Measurements from ENCODE around the gene GCN1. TPM values are rescaled to one million over a fixed set of nuclear protein-coding genes. Genes with fewer than 3 reads are reported as not detected.
"Not testable (repeated sequence)": the region's sequence is repeated elsewhere in the genome, so short reads cannot be mapped to it uniquely, and the experiment has no call there.

Gene GCN1
- total RNA-seq, 1 experiment from 2014 or later: 47.4 TPM

GRCh38 chr12:120196817-120197541, 2.5 kb upstream of the GCN1 start:
- H3K4me1 ChIP-seq (replicated peaks): peaks cover 46% of the 10 kb centered on the region
- not testable (repeated sequence) for H3K4me3 ChIP-seq; DNase-seq (ENCODE audit: low read depth in 1 of 2, low spot score in 2 of 2); H3K9me3 ChIP-seq (replicated peaks); H3K27me3 ChIP-seq (replicated peaks); H3K27ac ChIP-seq
- peaks cover 73% of the 10 kb centered on the region for H3K36me3 ChIP-seq

GRCh38 chr12:120196363-120196762, 1.8 kb upstream of the GCN1 start:
- Histone ChIP-seq H3K4me3 (no peak overlapping the region), H3K36me3 (peaks cover 75% of the 10 kb centered on the region)
- no peak for DNase-seq (ENCODE audit: low read depth in 1 of 2, low spot score in 2 of 2)

GRCh38 chr12:120194226-120194533, 335 bp downstream of the GCN1 start:
- peak overlapping the region; percentile 55; the same call in 1 of the 2 replicates for H3K27ac ChIP-seq
- H3K4me1 ChIP-seq (replicated peaks): peaks cover 39% of the 10 kb centered on the region
- peaks cover 65% of the 10 kb centered on the region for H3K36me3 ChIP-seq
- no peaks in the 10 kb centered on the region for H3K9me3 ChIP-seq (replicated peaks)
- H3K27me3 ChIP-seq (replicated peaks): no peaks in the 10 kb centered on the region
- DNase-seq (ENCODE audit: low read depth in 1 of 2, low spot score in 2 of 2): no peak
- H3K4me3 ChIP-seq: peak overlapping the region; percentile 75

More at GRCh38 chr12:120196363-120196762, 1.8 kb upstream of the GCN1 start:
- Histone ChIP-seq H3K4me1 (replicated peaks) (peaks cover 46% of the 10 kb centered on the region), H3K9me3 (replicated peaks) (no peaks in the 10 kb centered on the region), H3K27me3 (replicated peaks) (no peaks in the 10 kb centered on the region), H3K27ac (no peak overlapping the region)

- not testable (repeated sequence) for H3K27me3 ChIP-seq (replicated peaks); H3K27ac ChIP-seq; H3K9me3 ChIP-seq (replicated peaks); DNase-seq (ENCODE audit: low read depth in 1 of 2, low spot score in 2 of 2)
- Histone ChIP-seq H3K4me3 (peak overlapping the region; percentile 75), H3K36me3 (peaks cover 63% of the 10 kb centered on the region), H3K4me1 (replicated peaks) (peaks cover 31% of the 10 kb centered on the region)
These were observed 1.2 kb downstream of the GCN1 start for GRCh38 chr12:120193286-120193685.

GRCh38 chr12:120190985-120191480, 3.5 kb downstream of the GCN1 start:
- Histone ChIP-seq H3K4me3 (no peak overlapping the region), H3K4me1 (replicated peaks) (peaks cover 22% of the 10 kb centered on the region), H3K36me3 (peaks cover 61% of the 10 kb centered on the region), H3K9me3 (replicated peaks) (no peaks in the 10 kb centered on the region), H3K27ac (no peak overlapping the region), H3K27me3 (replicated peaks) (no peaks in the 10 kb centered on the region)
- no peak for DNase-seq (ENCODE audit: low read depth in 1 of 2, low spot score in 2 of 2)

- no peak for DNase-seq (ENCODE audit: low read depth in 1 of 2, low spot score in 2 of 2)
- Histone ChIP-seq H3K36me3 (peaks cover 61% of the 10 kb centered on the region), H3K4me3 (no peak overlapping the region), H3K4me1 (replicated peaks) (peaks cover 15% of the 10 kb centered on the region), H3K27ac (no peak overlapping the region), H3K27me3 (replicated peaks) (no peaks in the 10 kb centered on the region), H3K9me3 (replicated peaks) (no peaks in the 10 kb centered on the region)
These were observed 4.1 kb downstream of the GCN1 start for GRCh38 chr12:120190386-120190785.

- H3K27ac ChIP-seq: no peak overlapping the region
- H3K27me3 ChIP-seq (replicated peaks): no peaks in the 10 kb centered on the region
- no peak for DNase-seq (ENCODE audit: low read depth in 1 of 2, low spot score in 2 of 2)
- H3K9me3 ChIP-seq (replicated peaks): no peaks in the 10 kb centered on the region
- no peaks in the 10 kb centered on the region for H3K4me1 ChIP-seq (replicated peaks)
- no peak overlapping the region for H3K4me3 ChIP-seq
- H3K36me3 ChIP-seq: peaks cover 73% of the 10 kb centered on the region
These were observed 7.9 kb downstream of the GCN1 start for GRCh38 chr12:120186654-120187053.

- Histone ChIP-seq H3K9me3 (replicated peaks) (no peaks in the 10 kb centered on the region), H3K4me3 (no peak overlapping the region), H3K27ac (no peak overlapping the region), H3K36me3 (peaks cover 85% of the 10 kb centered on the region), H3K27me3 (replicated peaks) (no peaks in the 10 kb centered on the region), H3K4me1 (replicated peaks) (no peaks in the 10 kb centered on the region)
- DNase-seq (ENCODE audit: low read depth in 1 of 2, low spot score in 2 of 2): no peak
These were observed 11.3 kb downstream of the GCN1 start for GRCh38 chr12:120183211-120183631.

- DNase-seq (ENCODE audit: low read depth in 1 of 2, low spot score in 2 of 2): no peak
- no peak overlapping the region for H3K27ac ChIP-seq
- peaks cover 85% of the 10 kb centered on the region for H3K36me3 ChIP-seq
- no peaks in the 10 kb centered on the region for H3K27me3 ChIP-seq (replicated peaks)
- H3K4me1 ChIP-seq (replicated peaks): no peaks in the 10 kb centered on the region
- no peak overlapping the region for H3K4me3 ChIP-seq
- no peaks in the 10 kb centered on the region for H3K9me3 ChIP-seq (replicated peaks)
These were observed 12.4 kb downstream of the GCN1 start for GRCh38 chr12:120181991-120182631.

- no peak overlapping the region for H3K4me3 ChIP-seq
- H3K4me1 ChIP-seq (replicated peaks): no peaks in the 10 kb centered on the region
- no peaks in the 10 kb centered on the region for H3K9me3 ChIP-seq (replicated peaks)
- H3K36me3 ChIP-seq: peaks cover 87% of the 10 kb centered on the region
- no peak overlapping the region for H3K27ac ChIP-seq
- no peaks in the 10 kb centered on the region for H3K27me3 ChIP-seq (replicated peaks)
- DNase-seq (ENCODE audit: low read depth in 1 of 2, low spot score in 2 of 2): no peak
These were observed 13.5 kb downstream of the GCN1 start for GRCh38 chr12:120180975-120181374.

GRCh38 chr12:120175537-120175936, 19.0 kb downstream of the GCN1 start:
- H3K9me3 ChIP-seq (replicated peaks): no peaks in the 10 kb centered on the region
- no peak overlapping the region for H3K4me3 ChIP-seq
- no peak for DNase-seq (ENCODE audit: low read depth in 1 of 2, low spot score in 2 of 2)
- no peaks in the 10 kb centered on the region for H3K4me1 ChIP-seq (replicated peaks)
- no peaks in the 10 kb centered on the region for H3K27me3 ChIP-seq (replicated peaks)
- H3K36me3 ChIP-seq: peaks cover 96% of the 10 kb centered on the region
- no peak overlapping the region for H3K27ac ChIP-seq

- H3K36me3 ChIP-seq: peaks cover 96% of the 10 kb centered on the region
- no peak for DNase-seq (ENCODE audit: low read depth in 1 of 2, low spot score in 2 of 2)
- H3K27ac ChIP-seq: no peak overlapping the region
- no peaks in the 10 kb centered on the region for H3K9me3 ChIP-seq (replicated peaks)
- no peaks in the 10 kb centered on the region for H3K27me3 ChIP-seq (replicated peaks)
- H3K4me3 ChIP-seq: no peak overlapping the region
- no peaks in the 10 kb centered on the region for H3K4me1 ChIP-seq (replicated peaks)
These were observed 19.5 kb downstream of the GCN1 start for GRCh38 chr12:120175062-120175461.

- DNase-seq (ENCODE audit: low read depth in 1 of 2, low spot score in 2 of 2): no peak
- H3K4me3 ChIP-seq: no peak overlapping the region
- no peaks in the 10 kb centered on the region for H3K4me1 ChIP-seq (replicated peaks)
- no peaks in the 10 kb centered on the region for H3K27me3 ChIP-seq (replicated peaks)
- no peak overlapping the region for H3K27ac ChIP-seq
- peaks cover 90% of the 10 kb centered on the region for H3K36me3 ChIP-seq
- no peaks in the 10 kb centered on the region for H3K9me3 ChIP-seq (replicated peaks)
These were observed 22.5 kb downstream of the GCN1 start for GRCh38 chr12:120172053-120172452.

GRCh38 chr12:120170631-120171030, 23.9 kb downstream of the GCN1 start:
- no peaks in the 10 kb centered on the region for H3K27me3 ChIP-seq (replicated peaks)

More at GRCh38 chr12:120170631-120171030, 23.9 kb downstream of the GCN1 start:
- no peaks in the 10 kb centered on the region for H3K4me1 ChIP-seq (replicated peaks)
- H3K27ac ChIP-seq: no peak overlapping the region
- no peak for DNase-seq (ENCODE audit: low read depth in 1 of 2, low spot score in 2 of 2)
- peaks cover 82% of the 10 kb centered on the region for H3K36me3 ChIP-seq
- no peak overlapping the region for H3K4me3 ChIP-seq
- H3K9me3 ChIP-seq (replicated peaks): no peaks in the 10 kb centered on the region
